K562 (cell line): ENCODE results near the gene CACNA1A. TPM values are rescaled to one million over a fixed set of nuclear protein-coding genes. Genes with fewer than 3 reads are reported as not detected.

Experiments used
- BACH1 ChIP-seq: fragments of 200-800 bp; sonication (Bioruptor generic); IDR thresholded peaks from 2 replicates; pipeline ENCODE4 v1.6.1; 2016; ENCODE audit warnings: missing genetic modification characterization, missing compliant biosample characterization
- CAMTA2 ChIP-seq: fragments of 250-450 bp; sonication (Bioruptor Pico); conservative IDR thresholded peaks from 2 replicates; pipeline ENCODE4 v1.5.1; 2022
- CEBPB ChIP-seq: fragments of 450-650 bp; IDR thresholded peaks from 2 replicates; pipeline ENCODE4 v1.6.1; 2016; ENCODE audit warnings: missing genetic modification characterization, missing compliant biosample characterization
- CEBPG ChIP-seq, 3 experiments: fragments of 200-800 bp in 1 of 3; sonication (Bioruptor generic) in 1 of 3; sonication (generic) in 1 of 3; formaldehyde crosslinking in 1 of 3; IDR thresholded peaks in 2 of 3; conservative IDR thresholded peaks in 1 of 3; 2 replicates each; pipeline versions ENCODE4 v1.6.1 to v1.8.0; 2016 to 2022; ENCODE audit warnings: missing compliant biosample characterization in 2 of 3, missing genetic modification characterization in 2 of 3, mild to moderate bottlenecking in 1 of 3, missing genetic modification reagents in 1 of 3
- CTCFL ChIP-seq: IDR thresholded peaks from 2 replicates; pipeline ENCODE4 v1.6.1; 2011; ENCODE audit warnings: borderline replicate concordance, low read depth, mild to moderate bottlenecking, moderate library complexity, low read length; ENCODE audit not compliant: insufficient read depth, poor library complexity, severe bottlenecking
- DIDO1 ChIP-seq: fragments of 450-650 bp; IDR thresholded peaks from 2 replicates; pipeline ENCODE4 v1.6.1; 2016; ENCODE audit warnings: low read depth, missing biosample characterization, missing genetic modification characterization
- E2F8 ChIP-seq: fragments of 450-650 bp; IDR thresholded peaks from 2 replicates; pipeline ENCODE4 v1.7.1; 2018; ENCODE audit warnings: mild to moderate bottlenecking, low read depth; ENCODE audit not compliant: partially characterized antibody
- ELF1 ChIP-seq: fragments of 200-800 bp; sonication (Bioruptor generic); IDR thresholded peaks from 2 replicates; pipeline ENCODE4 v1.6.1; 2016; ENCODE audit warnings: missing genetic modification characterization, missing compliant biosample characterization
- ELF2 ChIP-seq: fragments of 250-450 bp; sonication (Bioruptor Pico); IDR thresholded peaks from 2 replicates; pipeline ENCODE4 v1.5.0; 2021; ENCODE audit warnings: mild to moderate bottlenecking
- ETV5 ChIP-seq: sonication (generic); formaldehyde crosslinking; IDR thresholded peaks from 2 replicates; pipeline ENCODE4 v1.4.0; 2020; ENCODE audit warnings: low read depth, mild to moderate bottlenecking, missing genetic modification reagents
- FOXK2 ChIP-seq, 2 experiments: fragments of 450-650 bp; IDR thresholded peaks in 1 of 2; conservative IDR thresholded peaks in 1 of 2; 2 replicates each; pipeline ENCODE4 v1.6.1; 2016; ENCODE audit warnings: low read depth in 2 of 2, mild to moderate bottlenecking in 1 of 2
- GABPA ChIP-seq: fragments of 200-800 bp; sonication (Bioruptor generic); conservative IDR thresholded peaks from 2 replicates; pipeline ENCODE4 v1.6.1; 2016; ENCODE audit warnings: low read depth, missing genetic modification characterization, missing compliant biosample characterization
- MYC ChIP-seq, 2 experiments: fragments of 250-450 bp in 1 of 2; sonication (Bioruptor Pico) in 1 of 2; IDR thresholded peaks; 2 replicates each; pipeline versions ENCODE4 v1.5.1 to v1.6.1; 2012 to 2021; ENCODE audit warnings: low read depth in 2 of 2, borderline replicate concordance in 1 of 2, improper control_type of control experiment in 1 of 2, low read length in 1 of 2, mild to moderate bottlenecking in 1 of 2, moderate library complexity in 1 of 2
- NRF1 ChIP-seq, 2 experiments: fragments of 450-650 bp; IDR thresholded peaks in 1 of 2; conservative IDR thresholded peaks in 1 of 2; 2 replicates each; pipeline ENCODE4 v1.6.1; 2014; ENCODE audit warnings: mild to moderate bottlenecking in 2 of 2
- RFX1 ChIP-seq: fragments of 450-650 bp; IDR thresholded peaks from 2 replicates; pipeline ENCODE4 v1.6.1; 2016; ENCODE audit warnings: mild to moderate bottlenecking, moderate library complexity
- SIRT6 ChIP-seq: IDR thresholded peaks from one replicate; pipeline ENCODE4 v1.6.1; 2012; ENCODE audit warnings: low read depth, mild to moderate bottlenecking, control low read depth, inconsistent platforms, low read length, moderate library complexity
- SMARCA5 ChIP-seq: fragments of 450-650 bp; IDR thresholded peaks from 2 replicates; pipeline ENCODE4 v1.6.1; 2016
- THRA ChIP-seq: fragments of 450-650 bp; IDR thresholded peaks from 2 replicates; pipeline ENCODE4 v1.6.1; 2017; ENCODE audit warnings: mild to moderate bottlenecking, moderate library complexity
- WHSC1 ChIP-seq: IDR thresholded peaks from one replicate; pipeline ENCODE4 v1.6.1; 2012; ENCODE audit warnings: low read length, control low read depth, inconsistent platforms
- YBX1 ChIP-seq: fragments of 450-650 bp; IDR thresholded peaks from 2 replicates; pipeline ENCODE4 v1.7.1; 2016; ENCODE audit warnings: mild to moderate bottlenecking
- ZBTB8A ChIP-seq: fragments of 450-650 bp; IDR thresholded peaks from 2 replicates; pipeline ENCODE4 v1.6.1; 2018; ENCODE audit warnings: mild to moderate bottlenecking, moderate library complexity; ENCODE audit not compliant: partially characterized antibody
- ZFP1 ChIP-seq: fragments of 450-650 bp; formaldehyde crosslinking; IDR thresholded peaks from 2 replicates; pipeline ENCODE4 v1.4.0; 2020; ENCODE audit warnings: mild to moderate bottlenecking, mixed read lengths
- ZKSCAN1 ChIP-seq: fragments of 150-350 bp; IDR thresholded peaks from 2 replicates; pipeline ENCODE4 v1.6.1; 2016; ENCODE audit warnings: low read depth, low read length
- ZNF174 ChIP-seq: fragments of 250-450 bp; sonication (Bioruptor Pico); IDR thresholded peaks from 2 replicates; pipeline ENCODE4 v1.4.0; 2020; ENCODE audit warnings: mild to moderate bottlenecking
- polyA plus RNA-seq, 8 experiments: library from polyadenylated mRNA; depleted of rRNA in 4 of 8; stranded (reverse) in 5 of 8; unstranded in 3 of 8; fragments of >200 nt; fragmentation: Nextera tagmentation in 2 of 8; fragmentation: Illumina TruSeq in 1 of 8; extraction: Ambion mirVana in 2 of 8; extraction: Trizol in 1 of 8; gene quantifications; 2 replicates each; pipeline versions ENCODE4 v1.2.1 to v1.2.3, GENCODE V29; 2011 to 2014; ENCODE audit warnings: inconsistent platforms in 1 of 8, missing spikeins in 1 of 8
- total RNA-seq, 7 experiments: library from RNA; depleted of rRNA in 6 of 7; stranded (reverse); fragments of >200 nt in 6 of 7; fragmentation: Illumina TruSeq in 2 of 7; extraction: Trizol in 2 of 7; gene quantifications; 2 replicates each; pipeline versions ENCODE4 v1.2.1 to v1.2.3, GENCODE V29; 2011 to 2021; ENCODE audit warnings: low replicate concordance in 1 of 7

CACNA1A gene
- total and polyA plus RNA-seq, 9 of the 15 experiments (the other 6 are each of a cell fraction or from before 2014, with no cell fraction given) = 0.03 to 0.20 (median 0.09) TPM; not detected in 1

DNA sequence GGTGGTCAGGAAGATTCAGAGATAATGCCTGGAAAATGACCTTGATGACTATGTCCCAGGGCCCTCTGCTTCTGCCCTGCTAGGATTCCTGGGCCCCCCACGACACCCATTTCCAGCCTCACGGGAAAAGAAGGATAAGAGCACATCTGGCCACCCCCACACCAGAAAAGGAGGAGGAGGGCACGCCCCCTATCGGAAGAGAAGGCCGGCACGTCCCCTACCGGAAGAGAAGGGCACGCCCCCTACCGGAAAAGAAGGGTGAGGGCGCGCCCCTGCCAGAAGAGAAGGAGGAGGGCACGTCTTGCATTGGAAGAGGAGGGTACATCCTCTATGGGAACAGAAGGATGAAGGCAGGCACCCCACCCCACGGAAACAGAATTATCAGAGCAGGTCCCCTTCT is 271.8 kb downstream of the CACNA1A start (continued):
- TF ChIP-seq THRA (no peak), SIRT6 (no peak), MYC (IDR thresholded peaks at IDR 0.05; ENCODE audit: low read depth, low read length) (peak; percentile 65), MYC (CRISPR knock-in tag; IDR thresholded peaks at IDR 0.05; ENCODE audit: borderline replicate concordance, low read depth) (no peak), ZKSCAN1 (no peak), CAMTA2 (CRISPR knock-in tag) (no peak), BACH1 (no peak), ZNF174 (CRISPR knock-in tag) (no peak), CTCFL (peak; percentile 96), FOXK2 (conservative IDR thresholded peaks at IDR 0.05 in 1 of 2, IDR thresholded peaks at IDR 0.05 in 1 of 2; ENCODE audit: low read depth in 2 of 2) (no peak), E2F8 (peak; percentile 63), ZBTB8A (no peak), DIDO1 (tag) (peak; percentile 71; the same call in 1 of the 2 replicates), ELF1 (tag) (peak; percentile 79), CEBPB (no peak), CEBPG (CRISPR knock-in tag; IDR thresholded peaks at IDR 0.05) (no peak), CEBPG (tag; conservative IDR thresholded peaks at IDR 0.05 in 1 of 2, IDR thresholded peaks at IDR 0.05 in 1 of 2) (no peak), SMARCA5 (no peak), YBX1 (no peak), ETV5 (peak; percentile 98), GABPA (tag) (peak; percentile 77), ELF2 (peak; percentile 49; the same call in 1 of the 2 replicates), RFX1 (no peak), ZFP1 (CRISPR knock-in tag) (no peak), WHSC1 (no peak), NRF1 (conservative IDR thresholded peaks at IDR 0.05 in 1 of 2, IDR thresholded peaks at IDR 0.05 in 1 of 2) (no peak)
